Smooth muscle cell (in vitro differentiated cells): ENCODE data around the gene CARD11. TPM values are rescaled to one million over a fixed set of nuclear protein-coding genes. Genes with fewer than 3 reads are reported as not detected.

Experiments used
- DNase-seq: peaks from one replicate; lab custom pipeline; 2025; ENCODE audit not compliant: unreplicated experiment; lab: John Stamatoyannopoulos, UW
- H2AFZ ChIP-seq: fragments of 200-600 bp; sonication (generic); 2 replicates; pipeline ENCODE4 v1.6.0; 2016; ENCODE audit warnings: antibody characterized with exemption, low read depth, mild to moderate bottlenecking
- H3F3A ChIP-seq: fragments of 200-600 bp; sonication (generic); 2 replicates; pipeline ENCODE4 v1.6.0; 2017; ENCODE audit warnings: antibody characterized with exemption, low read depth
- H3K27ac ChIP-seq: fragments of 200-600 bp; sonication (generic); 2 replicates; pipeline ENCODE4 v1.5.1; 2016; ENCODE audit warnings: low read depth, mild to moderate bottlenecking
- H3K27me3 ChIP-seq: fragments of 200-600 bp; sonication (generic); 2 replicates; pipeline ENCODE4 v1.6.1; 2016; ENCODE audit warnings: low read depth, mild to moderate bottlenecking
- H3K36me3 ChIP-seq: fragments of 200-600 bp; sonication (generic); 2 replicates; pipeline ENCODE4 v1.5.1; 2016; ENCODE audit warnings: low read depth
- H3K4me1 ChIP-seq: fragments of 200-600 bp; sonication (generic); 2 replicates; pipeline ENCODE4 v1.5.1; 2016; ENCODE audit warnings: low read depth
- H3K4me2 ChIP-seq: fragments of 200-600 bp; sonication (generic); 2 replicates; pipeline ENCODE4 v1.6.0; 2016; ENCODE audit warnings: mild to moderate bottlenecking
- H3K4me3 ChIP-seq: fragments of 200-600 bp; sonication (generic); 2 replicates; pipeline ENCODE4 v1.5.1; 2016; ENCODE audit warnings: mild to moderate bottlenecking
- H3K79me2 ChIP-seq: fragments of 200-600 bp; sonication (generic); 2 replicates; pipeline ENCODE4 v1.6.0; 2016; ENCODE audit warnings: low read depth, mild to moderate bottlenecking
- H3K9ac ChIP-seq: fragments of 200-600 bp; sonication (generic); 2 replicates; pipeline ENCODE4 v1.6.0; 2016; ENCODE audit warnings: low read depth
- H3K9me3 ChIP-seq: fragments of 200-600 bp; sonication (generic); replicated peaks from 2 replicates; pipeline ENCODE4 v1.5.1; 2016; ENCODE audit warnings: low read depth
- H4K20me1 ChIP-seq: fragments of 200-600 bp; sonication (generic); 2 replicates; pipeline ENCODE4 v1.6.0; 2016; ENCODE audit warnings: low read depth
- WGBS: methylation state at CpG from one replicate; pipeline ENCODE4 v1.1.7; 2016; ENCODE audit warnings: low lambda C conversion rate; 5-methylcytosine and 5-hydroxymethylcytosine counted together
- polyA plus RNA-seq: library from polyadenylated mRNA; unstranded; fragments of >200 nt; fragmentation: Nextera tagmentation; extraction: Ambion mirVana; gene quantifications from 2 replicates; pipeline ENCODE4 v1.2.1, GENCODE V29; 2016
- total RNA-seq: library from RNA; depleted of rRNA; stranded (reverse); fragments of >200 nt; gene quantifications from 2 replicates; pipeline ENCODE4 v1.2.3, GENCODE V29; 2014
- TF ChIP-seq, protein P1 (sequence below): fragments of 200-600 bp; sonication (generic); IDR thresholded peaks from 2 replicates; pipeline ENCODE4 v1.5.1; 2017; ENCODE audit warnings: borderline replicate concordance, mild to moderate bottlenecking, antibody characterized with exemption; ENCODE audit not compliant: insufficient read depth, poor library complexity, severe bottlenecking

Gene CARD11
- total and polyA plus RNA-seq, 2 experiments from 2014 or later: 1.3 to 2.4 TPM

DNA sequence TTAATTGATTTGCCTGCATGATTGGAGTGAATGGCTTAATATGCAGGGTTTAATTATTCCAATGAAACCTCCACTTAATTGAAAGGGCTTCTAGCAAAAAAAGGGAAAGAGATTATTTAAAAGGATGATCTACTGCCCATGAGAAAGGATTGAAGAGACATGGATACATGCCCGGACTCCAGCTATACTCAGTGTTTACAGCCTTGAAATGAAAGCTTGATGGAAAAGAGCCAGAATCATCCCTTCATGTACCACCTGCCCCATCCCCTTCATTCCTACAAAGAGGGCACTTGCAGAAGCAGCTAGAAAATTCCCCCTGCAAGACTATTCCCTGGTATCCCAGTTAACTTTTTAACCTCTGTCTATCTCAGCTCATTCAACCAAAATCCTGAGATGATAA lies 78.4 kb downstream of the CARD11 start:
- no peaks in the 10 kb centered on the region for H4K20me1 ChIP-seq
- no peak overlapping the region for H3K27ac ChIP-seq
- no peak overlapping the region for H3K4me2 ChIP-seq
- H3K9ac ChIP-seq: no peak overlapping the region
- no peaks in the 10 kb centered on the region for H3K36me3 ChIP-seq
- no peak overlapping the region for H3K4me3 ChIP-seq
- no peaks in the 10 kb centered on the region for H3F3A ChIP-seq
- TF ChIP-seq, protein P1, sequence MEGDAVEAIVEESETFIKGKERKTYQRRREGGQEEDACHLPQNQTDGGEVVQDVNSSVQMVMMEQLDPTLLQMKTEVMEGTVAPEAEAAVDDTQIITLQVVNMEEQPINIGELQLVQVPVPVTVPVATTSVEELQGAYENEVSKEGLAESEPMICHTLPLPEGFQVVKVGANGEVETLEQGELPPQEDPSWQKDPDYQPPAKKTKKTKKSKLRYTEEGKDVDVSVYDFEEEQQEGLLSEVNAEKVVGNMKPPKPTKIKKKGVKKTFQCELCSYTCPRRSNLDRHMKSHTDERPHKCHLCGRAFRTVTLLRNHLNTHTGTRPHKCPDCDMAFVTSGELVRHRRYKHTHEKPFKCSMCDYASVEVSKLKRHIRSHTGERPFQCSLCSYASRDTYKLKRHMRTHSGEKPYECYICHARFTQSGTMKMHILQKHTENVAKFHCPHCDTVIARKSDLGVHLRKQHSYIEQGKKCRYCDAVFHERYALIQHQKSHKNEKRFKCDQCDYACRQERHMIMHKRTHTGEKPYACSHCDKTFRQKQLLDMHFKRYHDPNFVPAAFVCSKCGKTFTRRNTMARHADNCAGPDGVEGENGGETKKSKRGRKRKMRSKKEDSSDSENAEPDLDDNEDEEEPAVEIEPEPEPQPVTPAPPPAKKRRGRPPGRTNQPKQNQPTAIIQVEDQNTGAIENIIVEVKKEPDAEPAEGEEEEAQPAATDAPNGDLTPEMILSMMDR: no peak
- WGBS: 95% methylated on average over 1 of the region's 1 CpG
- DNase-seq: no peak
- no peaks in the 10 kb centered on the region for H3K9me3 ChIP-seq
- no peaks in the 10 kb centered on the region for H3K79me2 ChIP-seq
- no peak overlapping the region for H2AFZ ChIP-seq
- H3K4me1 ChIP-seq: no peaks in the 10 kb centered on the region
- H3K27me3 ChIP-seq: no peaks in the 10 kb centered on the region

DNA sequence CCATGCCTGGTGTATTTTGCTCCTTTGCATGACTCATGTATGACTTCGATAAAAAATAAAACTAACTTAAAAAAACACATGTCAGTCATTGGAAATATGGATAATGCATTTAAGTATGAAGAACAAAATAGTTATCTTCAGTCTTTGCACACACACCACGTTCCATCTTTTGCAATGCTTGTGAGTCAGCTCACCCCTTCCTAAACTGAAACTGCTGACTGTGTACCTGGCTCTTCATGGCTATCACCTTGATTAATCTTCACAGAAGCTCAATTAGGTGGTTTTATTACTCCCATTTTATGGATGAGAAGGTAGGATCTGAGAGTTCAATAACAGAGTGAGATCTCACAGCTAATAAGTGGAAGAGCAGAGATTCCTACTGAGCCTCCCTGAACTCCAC lies 79.5 kb downstream of the CARD11 start:
- no peaks in the 10 kb centered on the region for H3K9me3 ChIP-seq
- TF ChIP-seq, protein P1: no peak
- H3K27ac ChIP-seq: no peak overlapping the region
- H3K4me1 ChIP-seq: no peaks in the 10 kb centered on the region
- DNase-seq: no peak
- no peak overlapping the region for H3K4me3 ChIP-seq
- H3K27me3 ChIP-seq: no peaks in the 10 kb centered on the region
- H2AFZ ChIP-seq: no peak overlapping the region
- no peaks in the 10 kb centered on the region for H3F3A ChIP-seq
- H3K36me3 ChIP-seq: no peaks in the 10 kb centered on the region
- no peak overlapping the region for H3K4me2 ChIP-seq
- WGBS: 95% methylated on average over 2 of the region's 2 CpGs
- no peak overlapping the region for H3K9ac ChIP-seq
- no peaks in the 10 kb centered on the region for H4K20me1 ChIP-seq
- no peaks in the 10 kb centered on the region for H3K79me2 ChIP-seq

DNA sequence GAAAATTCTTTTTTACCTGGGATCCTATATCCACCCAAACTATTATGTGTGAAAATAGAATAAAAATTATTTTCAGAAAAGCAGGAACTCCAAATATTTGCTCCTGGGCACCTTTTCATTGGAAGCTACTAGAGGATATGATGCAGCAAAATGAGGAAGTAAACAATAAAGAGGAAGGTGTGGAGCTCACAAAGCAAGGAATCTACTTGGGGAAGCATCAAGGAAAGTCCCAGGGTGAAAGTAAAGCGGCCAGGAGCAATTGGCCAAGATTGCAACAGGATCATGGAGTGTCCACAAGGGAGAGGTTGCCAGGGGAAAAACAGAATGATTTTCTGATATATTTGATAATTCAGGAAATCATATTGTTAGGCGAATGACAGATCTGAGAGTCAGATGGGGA lies 80.8 kb downstream of the CARD11 start:
- Histone ChIP-seq H3K4me2 (no peak overlapping the region), H3K79me2 (no peaks in the 10 kb centered on the region), H3K4me3 (no peak overlapping the region), H3K27me3 (no peaks in the 10 kb centered on the region), H3K4me1 (no peaks in the 10 kb centered on the region), H4K20me1 (no peaks in the 10 kb centered on the region), H3K36me3 (no peaks in the 10 kb centered on the region), H2AFZ (no peak overlapping the region), H3K9ac (no peak overlapping the region), H3K9me3 (no peaks in the 10 kb centered on the region), H3F3A (no peaks in the 10 kb centered on the region), H3K27ac (no peak overlapping the region)
- TF ChIP-seq, protein P1: no peak
- WGBS: 92% methylated on average over 2 of the region's 2 CpGs
- DNase-seq: no peak

DNA sequence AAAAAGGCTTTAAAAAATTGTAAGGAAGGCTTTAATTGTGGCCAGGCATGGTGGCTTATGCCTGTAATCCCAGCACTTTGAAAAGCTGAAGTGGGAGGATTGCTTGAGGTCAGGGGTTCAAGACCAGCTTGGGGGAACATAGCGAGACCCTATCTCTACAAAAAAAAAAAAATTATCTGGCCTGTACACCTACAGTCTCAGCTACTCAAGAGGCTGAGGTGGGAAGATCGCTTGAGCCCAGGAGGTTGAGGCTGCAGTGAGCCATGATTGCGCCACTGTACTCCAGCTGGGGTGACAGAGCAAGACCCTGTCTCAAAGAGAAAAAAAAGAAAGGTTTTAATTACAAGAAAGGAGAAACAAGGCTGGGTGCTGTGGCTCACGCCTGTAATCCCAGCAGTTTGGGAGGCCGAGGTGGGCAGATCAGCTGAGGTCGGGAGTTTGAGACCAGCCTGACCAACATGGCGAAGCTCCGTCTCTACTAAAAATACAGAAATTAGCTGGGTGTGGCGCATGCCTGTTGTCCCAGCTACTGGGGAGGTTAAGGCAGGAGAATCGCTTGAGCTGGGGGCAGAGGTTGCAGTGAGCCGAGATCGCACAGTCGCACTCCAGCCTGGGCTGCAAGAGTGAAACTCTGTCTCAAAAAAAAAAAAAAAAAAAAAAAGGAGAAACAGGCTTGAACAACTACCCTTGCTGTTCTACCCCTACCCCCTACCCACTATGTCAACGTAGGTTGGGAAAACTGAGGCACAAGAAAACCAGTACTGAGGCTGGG lies 83.7 kb downstream of the CARD11 start:
- Histone ChIP-seq H3F3A (no peaks in the 10 kb centered on the region), H3K27ac (no peak overlapping the region), H3K36me3 (no peaks in the 10 kb centered on the region), H3K4me3 (no peak overlapping the region), H2AFZ (no peak overlapping the region), H3K4me1 (no peaks in the 10 kb centered on the region), H3K27me3 (no peaks in the 10 kb centered on the region), H3K9me3 (no peaks in the 10 kb centered on the region), H3K4me2 (no peak overlapping the region), H3K79me2 (no peaks in the 10 kb centered on the region), H3K9ac (no peak overlapping the region), H4K20me1 (no peaks in the 10 kb centered on the region)
- WGBS: 93% methylated on average over 14 of the region's 14 CpGs
- TF ChIP-seq, protein P1: no peak
- no peak for DNase-seq
